Stimulated activated CD4-positive, alpha-beta T cell treated with anti-CD3 and anti-CD28 coated beads, Interleukin-1b, Interleukin-23, amount 100 ng/mL, for 1 hour (primary cell): ENCODE measurements around the gene TMEM179.

Experiments used
- DNase-seq, 2 donors: peaks; one replicate each; pipeline ENCODE4 v3.0.0-alpha.2; 2020; ENCODE audit warnings: low read depth in 2 of 2

Gene TMEM179

GRCh38 chr14:104555430-104556255 lies 48.9 kb downstream of the TMEM179 start:
- DNase-seq = no peak

- no peak for DNase-seq
Measured at GRCh38 chr14:104554608-104555429, 49.8 kb downstream of the TMEM179 start.

GRCh38 chr14:104554088-104554607 lies 50.4 kb downstream of the TMEM179 start:
- no peak for DNase-seq

GRCh38 chr14:104553166-104554087 lies 51.1 kb downstream of the TMEM179 start:
- no peak for DNase-seq

GRCh38 chr14:104552738-104553125 lies 51.8 kb downstream of the TMEM179 start:
- DNase-seq = no peak

GRCh38 chr14:104551851-104552737 lies 52.5 kb downstream of the TMEM179 start:
- no peak for DNase-seq

- no peak for DNase-seq
Measured at GRCh38 chr14:104550861-104551728, 53.5 kb downstream of the TMEM179 start.

GRCh38 chr14:104550340-104550860 lies 54.2 kb downstream of the TMEM179 start:
- no peak for DNase-seq

- DNase-seq = no peak
Measured at GRCh38 chr14:104549536-104550339, 54.8 kb downstream of the TMEM179 start.

GRCh38 chr14:104548802-104549535 lies 55.6 kb downstream of the TMEM179 start:
- no peak for DNase-seq

GRCh38 chr14:104547998-104548700 lies 56.4 kb downstream of the TMEM179 start:
- no peak for DNase-seq

GRCh38 chr14:104547310-104547997 lies 57.1 kb downstream of the TMEM179 start:
- DNase-seq = no peak

GRCh38 chr14:104546591-104547309 lies 57.8 kb downstream of the TMEM179 start:
- no peak for DNase-seq

GRCh38 chr14:104545942-104546501 lies 58.5 kb downstream of the TMEM179 start:
- DNase-seq = no peak

- DNase-seq = no peak
Measured at GRCh38 chr14:104545151-104545941, 59.2 kb downstream of the TMEM179 start.
